GM08714 (cell line): Measurements from ENCODE around the gene CDK17.
"Not testable (repeated sequence)": the region's sequence is repeated elsewhere in the genome, so short reads cannot be mapped to it uniquely, and the experiment has no call there.

Experiments used
- H3K4me3 ChIP-seq: fragments of 200-500 bp; sonication (Bioruptor generic); 2 replicates; pipeline ENCODE4 v1.5.1; 2014; ENCODE audit warnings: mild to moderate bottlenecking, low read length, inconsistent platforms
- ZNF274 ChIP-seq: IDR thresholded peaks from 2 replicates; pipeline ENCODE4 v1.6.1; 2012; ENCODE audit warnings: mild to moderate bottlenecking, low read depth, low read length

CDK17 gene

GRCh38 chr12:96425321-96425720, 25.1 kb upstream of the CDK17 start:
- H3K4me3 ChIP-seq = no peak overlapping the region
- TF ChIP-seq ZNF274 = no peak

- no peak overlapping the region for H3K4me3 ChIP-seq
- no peak for TF ChIP-seq ZNF274
These were observed 24.4 kb upstream of the CDK17 start for GRCh38 chr12:96424601-96425000.

- TF ChIP-seq ZNF274 = no peak
- no peak overlapping the region for H3K4me3 ChIP-seq
These were observed 22.0 kb upstream of the CDK17 start for GRCh38 chr12:96422192-96422591.

- H3K4me3 ChIP-seq = no peak overlapping the region
- no peak for TF ChIP-seq ZNF274
These were observed 20.8 kb upstream of the CDK17 start for GRCh38 chr12:96421014-96421413.

GRCh38 chr12:96420277-96420835, 20.1 kb upstream of the CDK17 start:
- no peak overlapping the region for H3K4me3 ChIP-seq
- no peak for TF ChIP-seq ZNF274

- no peak overlapping the region for H3K4me3 ChIP-seq
- no peak for TF ChIP-seq ZNF274
These were observed 19.5 kb upstream of the CDK17 start for GRCh38 chr12:96419576-96420276.

- not testable (repeated sequence) for H3K4me3 ChIP-seq
These were observed 17.4 kb upstream of the CDK17 start for GRCh38 chr12:96417688-96418087.

- H3K4me3 ChIP-seq = no peak overlapping the region
- TF ChIP-seq ZNF274 = no peak
These were observed 16.0 kb upstream of the CDK17 start for GRCh38 chr12:96416033-96416799.

GRCh38 chr12:96414637-96415036, 14.4 kb upstream of the CDK17 start:
- H3K4me3 ChIP-seq = no peak overlapping the region
- TF ChIP-seq ZNF274 = no peak

- H3K4me3 ChIP-seq = no peak overlapping the region
- no peak for TF ChIP-seq ZNF274
These were observed 12.2 kb upstream of the CDK17 start for GRCh38 chr12:96412431-96412830.

GRCh38 chr12:96409731-96410130, 9.5 kb upstream of the CDK17 start:
- no peak overlapping the region for H3K4me3 ChIP-seq
- TF ChIP-seq ZNF274 = no peak

- H3K4me3 ChIP-seq = no peak overlapping the region
- TF ChIP-seq ZNF274 = no peak
These were observed 8.8 kb upstream of the CDK17 start for GRCh38 chr12:96408993-96409392.

GRCh38 chr12:96407429-96408097, 7.3 kb upstream of the CDK17 start:
- peak overlapping the region; percentile 5; the same call in 1 of the 2 replicates for H3K4me3 ChIP-seq

- TF ChIP-seq ZNF274 = no peak
- H3K4me3 ChIP-seq = no peak overlapping the region
These were observed 4.5 kb upstream of the CDK17 start for GRCh38 chr12:96404696-96405095.

- TF ChIP-seq ZNF274 = no peak
- H3K4me3 ChIP-seq = no peak overlapping the region
These were observed 3.6 kb upstream of the CDK17 start for GRCh38 chr12:96403870-96404269.

- not testable (repeated sequence) for H3K4me3 ChIP-seq
These were observed 2.3 kb upstream of the CDK17 start for GRCh38 chr12:96402522-96402921.
